Activated CD4-positive, alpha-beta T cell treated with anti-CD3 and anti-CD28 coated beads for 48 hours (primary cell): ENCODE measurements around the gene ARHGEF16.

ENCODE experiments used
- DNase-seq: peaks from one replicate; pipeline ENCODE4 v3.0.0-alpha.2; 2020

The ARHGEF16 gene

DNA sequence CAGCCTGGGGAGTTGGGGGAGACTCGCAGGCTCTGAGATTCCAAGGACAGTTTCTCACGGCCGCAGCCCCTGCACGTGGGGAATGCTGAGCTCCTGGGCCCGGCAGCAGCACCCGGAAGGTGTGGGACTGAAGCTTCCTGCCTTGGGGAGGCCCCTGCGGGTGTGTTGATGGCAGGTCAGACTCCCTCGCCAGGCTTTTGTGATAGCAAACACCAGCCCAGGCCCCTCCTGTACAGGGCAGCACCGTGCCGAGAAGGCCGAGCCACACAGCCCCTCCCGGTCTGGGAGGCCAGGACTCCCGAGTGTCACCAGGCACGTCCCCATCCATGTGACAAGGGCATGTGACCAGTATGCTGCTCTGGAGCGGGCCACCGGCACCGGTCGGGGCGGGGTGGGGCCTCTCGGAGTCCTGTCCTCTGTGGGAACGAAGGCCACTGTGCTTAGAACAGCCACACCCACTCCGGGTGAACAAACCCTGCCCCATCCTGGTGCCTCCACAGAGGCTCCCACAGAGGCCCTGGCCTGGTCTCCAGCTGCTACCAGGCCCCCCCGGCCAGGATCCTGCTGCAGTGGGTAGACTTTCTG is 31.1 kb upstream of the ARHGEF16 start:
- DNase-seq = no peak

DNA sequence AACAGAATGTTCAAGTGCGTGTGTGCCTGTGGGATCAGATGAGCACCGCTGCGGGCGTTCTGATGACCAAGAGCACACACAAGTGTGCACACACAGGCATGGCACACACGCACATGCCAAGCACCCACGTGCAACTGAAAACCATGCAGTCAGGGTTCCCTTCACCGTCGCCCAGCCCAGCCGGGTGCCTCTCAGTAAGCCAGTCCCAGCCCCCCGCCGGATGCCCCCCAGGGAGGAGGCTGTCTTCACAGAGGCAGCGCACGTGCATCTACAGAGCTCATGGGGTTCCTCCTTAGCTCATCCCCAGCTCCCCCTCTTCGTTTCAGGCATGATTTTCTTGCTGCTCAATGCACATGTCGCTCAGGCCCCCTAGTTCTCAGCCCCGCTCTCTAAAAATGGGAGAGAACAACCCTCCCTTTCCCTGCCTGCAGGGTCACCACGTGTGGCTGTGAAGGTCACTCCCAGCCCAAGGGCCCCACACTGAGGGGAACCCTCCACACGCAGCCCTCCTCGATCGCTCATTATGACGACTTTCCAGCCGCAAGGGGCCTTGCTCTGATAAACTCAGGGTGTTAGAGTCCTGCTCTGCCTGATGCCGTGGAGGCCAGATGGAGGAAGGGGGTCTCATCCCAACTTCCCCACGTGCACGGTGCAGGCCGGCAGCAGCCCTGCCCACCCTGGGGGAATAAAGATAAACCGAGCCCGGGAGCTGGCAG is 30.4 kb upstream of the ARHGEF16 start:
- no peak for DNase-seq

DNA sequence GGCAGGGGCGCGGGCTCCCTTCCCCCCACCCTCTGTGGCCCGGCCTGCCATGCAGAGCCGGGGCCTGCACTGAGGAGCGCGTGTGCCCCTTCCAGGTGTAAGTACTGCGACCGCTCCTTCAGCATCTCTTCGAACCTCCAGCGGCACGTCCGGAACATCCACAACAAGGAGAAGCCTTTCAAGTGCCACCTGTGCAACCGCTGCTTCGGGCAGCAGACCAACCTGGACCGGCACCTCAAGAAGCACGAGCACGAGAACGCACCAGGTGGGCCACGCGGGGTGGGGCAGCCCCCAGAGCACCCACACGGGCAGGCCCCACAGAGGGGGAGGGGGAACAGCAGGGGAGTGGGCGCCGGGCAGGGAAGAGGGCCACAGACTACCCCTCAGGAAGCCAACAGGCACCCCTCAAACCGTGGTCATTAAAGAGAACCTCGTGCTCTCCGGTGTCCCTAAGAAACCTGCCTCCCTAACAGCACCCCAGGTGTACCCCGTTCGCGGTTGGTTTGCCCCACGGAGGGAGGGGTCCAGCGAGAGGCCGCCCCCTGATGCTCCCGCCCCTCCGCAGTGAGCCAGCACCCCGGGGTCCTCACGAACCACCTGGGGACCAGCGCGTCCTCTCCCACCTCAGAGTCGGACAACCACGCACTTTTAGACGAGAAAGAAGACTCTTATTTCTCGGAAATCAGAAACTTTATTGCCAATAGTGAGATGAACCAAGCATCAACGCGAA is 28.8 kb upstream of the ARHGEF16 start:
- DNase-seq = no peak

DNA sequence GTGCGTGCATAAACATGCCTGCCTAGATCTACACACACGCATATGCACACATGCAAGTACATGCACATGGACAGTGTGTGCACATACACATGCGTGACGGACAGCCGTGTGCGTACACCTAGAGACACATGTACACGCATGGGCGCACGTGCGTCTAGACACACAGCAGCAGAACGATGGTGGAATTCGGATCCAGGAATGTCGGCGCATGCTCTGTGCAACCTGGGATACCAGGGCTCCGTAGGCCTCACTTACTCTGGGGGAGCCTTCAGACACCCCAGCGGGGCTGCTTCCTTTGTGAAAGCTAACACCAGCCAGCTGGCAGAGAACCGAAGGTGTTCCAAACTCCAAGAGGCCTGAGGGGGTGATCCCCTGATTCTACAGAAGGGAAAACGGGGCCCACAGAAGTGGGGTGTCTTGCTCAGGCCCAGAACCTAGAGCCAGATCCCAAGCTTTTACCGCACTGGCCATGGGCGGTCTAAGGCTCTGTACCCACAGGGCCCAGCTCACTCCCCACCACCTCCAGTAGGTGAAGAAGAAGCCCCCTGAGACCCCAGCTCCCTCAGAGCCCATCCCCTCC is 27.4 kb upstream of the ARHGEF16 start:
- DNase-seq = no peak

DNA sequence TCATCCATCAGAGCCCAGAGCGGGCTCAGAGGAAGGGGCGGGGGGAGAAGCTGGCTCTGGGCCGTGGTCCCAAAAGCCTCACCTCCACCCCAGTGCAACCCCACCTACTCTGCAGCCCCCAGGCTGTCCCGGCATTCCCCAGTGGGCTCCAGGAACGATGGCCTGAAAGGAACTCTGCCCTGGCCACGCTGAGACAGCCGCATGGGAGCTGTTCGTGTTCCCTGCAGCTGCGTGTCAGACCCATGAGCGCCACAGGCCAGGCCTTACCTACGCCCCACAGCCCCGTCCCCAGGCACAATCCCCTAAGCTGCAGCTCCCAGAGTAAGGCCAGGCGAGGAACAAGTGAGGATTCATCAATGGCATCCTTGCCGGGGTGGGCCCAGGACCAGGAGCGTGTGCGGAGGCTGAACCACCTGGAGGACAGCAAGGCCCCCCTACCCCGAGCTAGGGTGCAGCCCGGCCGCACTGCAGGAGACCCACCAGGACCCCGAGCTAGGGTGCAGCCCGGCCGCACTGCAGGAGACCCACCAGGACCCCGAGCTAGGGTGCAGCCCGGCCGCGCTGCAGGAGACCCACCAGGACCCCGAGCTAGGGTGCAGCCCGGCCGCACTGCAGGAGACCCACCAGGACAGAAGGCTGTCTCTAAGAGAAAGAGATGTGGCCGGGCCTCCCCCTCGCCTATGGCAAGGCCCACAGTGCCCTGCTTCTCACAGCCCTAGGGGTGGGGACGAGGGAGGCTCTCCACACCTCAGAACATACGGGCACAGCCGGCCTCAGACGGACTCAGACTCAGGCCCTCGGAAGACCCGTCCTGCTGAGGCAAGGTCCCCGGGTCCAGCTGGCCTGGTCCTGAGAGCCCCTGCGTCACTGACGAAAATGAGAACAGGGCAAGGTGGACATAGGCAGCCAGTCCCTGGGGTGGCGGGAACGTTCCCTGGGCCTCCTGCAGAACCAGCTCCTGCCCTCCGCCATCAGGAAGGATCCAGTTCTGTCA is 26.5 kb upstream of the ARHGEF16 start:
- no peak for DNase-seq

DNA sequence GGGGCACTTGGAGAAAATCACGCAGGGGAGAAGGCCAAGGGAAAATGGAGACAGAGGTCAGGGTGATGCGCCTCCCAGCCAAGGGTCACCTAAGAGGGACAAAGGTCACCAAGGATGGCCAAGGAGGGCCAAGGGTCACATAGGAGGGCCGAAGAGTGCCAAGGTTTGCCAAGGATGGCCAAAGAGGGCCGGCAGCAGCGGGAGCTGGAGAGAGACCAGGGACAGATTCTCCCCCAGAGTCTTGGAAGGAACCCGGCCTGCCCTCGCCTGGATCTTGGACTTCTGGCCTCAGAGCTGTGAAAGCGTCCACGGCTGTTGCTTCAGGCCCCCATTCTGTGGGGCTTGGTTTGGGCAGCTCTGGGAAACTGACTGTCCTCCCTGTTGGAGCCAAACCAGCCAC is 25.6 kb upstream of the ARHGEF16 start:
- DNase-seq = no peak

DNA sequence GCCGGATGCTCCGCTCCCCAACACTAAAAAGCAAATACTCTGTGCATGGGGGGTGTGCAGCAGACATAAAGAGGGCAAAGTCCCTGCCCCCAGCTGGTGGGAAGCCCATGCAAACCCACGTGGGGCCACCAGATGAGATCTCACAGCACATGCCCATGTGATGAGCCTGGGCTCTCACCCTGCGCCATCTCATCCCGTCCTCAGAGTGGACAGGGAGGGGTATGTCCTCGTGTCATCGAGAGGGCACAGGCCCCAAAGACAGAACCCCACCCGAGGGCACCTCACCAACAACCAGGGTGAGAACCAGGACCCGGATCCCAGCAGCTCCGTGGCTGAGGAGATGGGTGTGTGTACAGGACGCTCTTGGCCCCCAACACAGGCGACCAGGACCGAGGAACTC is 25.1 kb upstream of the ARHGEF16 start:
- no peak for DNase-seq

DNA sequence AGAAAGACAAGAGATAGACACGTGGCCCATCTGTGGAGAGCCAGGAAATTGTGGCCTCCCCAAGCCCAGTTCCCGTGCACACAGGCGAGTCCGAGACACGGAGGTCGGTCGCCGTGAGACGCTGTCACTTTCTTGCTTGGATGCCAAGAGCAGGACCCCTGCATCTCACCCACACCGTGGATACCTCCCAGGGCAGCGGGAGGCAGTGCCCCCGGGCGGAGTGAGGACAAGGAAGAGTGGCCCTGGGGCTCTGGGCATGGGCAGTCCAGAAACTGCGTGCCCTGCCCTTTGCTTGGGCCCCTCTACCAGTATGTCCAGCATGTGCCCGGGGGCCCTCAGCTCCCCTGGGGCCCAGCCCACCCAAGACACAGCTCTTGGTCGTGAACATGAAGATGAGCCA is 24.7 kb upstream of the ARHGEF16 start:
- DNase-seq = no peak

DNA sequence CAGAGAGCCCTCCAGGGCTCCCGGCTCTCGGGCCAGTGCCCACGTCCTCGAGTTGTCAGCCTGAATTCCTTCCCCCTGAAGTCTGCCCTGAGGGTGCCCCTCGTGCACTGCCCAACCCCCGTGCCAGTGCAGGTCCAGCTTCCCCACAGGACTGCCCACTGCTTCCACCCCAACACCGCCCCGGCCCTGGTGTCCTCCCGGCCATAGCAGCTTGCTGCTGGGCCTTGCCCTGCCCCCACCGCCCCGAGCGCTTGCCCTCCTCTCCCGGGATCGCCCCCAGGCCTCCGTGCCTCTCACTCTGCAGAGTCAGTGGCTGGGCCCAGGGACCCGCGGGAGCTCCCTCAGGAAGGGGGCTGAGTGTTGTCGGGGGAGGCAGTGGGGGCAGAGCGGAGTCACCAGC is 24.1 kb upstream of the ARHGEF16 start:
- DNase-seq = no peak

DNA sequence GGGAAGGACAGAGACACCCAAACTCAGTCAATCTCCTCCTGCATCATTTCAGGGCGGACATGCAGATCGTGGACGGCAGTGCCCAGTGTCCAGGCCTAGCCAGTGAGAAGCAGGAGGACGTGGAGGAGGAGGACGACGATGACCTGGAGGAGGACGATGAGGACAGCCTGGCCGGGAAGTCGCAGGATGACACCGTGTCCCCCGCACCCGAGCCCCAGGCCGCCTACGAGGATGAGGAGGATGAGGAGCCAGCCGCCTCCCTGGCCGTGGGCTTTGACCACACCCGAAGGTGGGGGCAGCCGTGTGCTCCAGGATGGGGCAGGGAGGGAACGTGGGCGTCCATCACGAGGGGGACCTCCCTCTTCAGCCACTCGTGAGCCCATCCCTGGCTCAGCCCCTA is 23.6 kb upstream of the ARHGEF16 start:
- DNase-seq = no peak

DNA sequence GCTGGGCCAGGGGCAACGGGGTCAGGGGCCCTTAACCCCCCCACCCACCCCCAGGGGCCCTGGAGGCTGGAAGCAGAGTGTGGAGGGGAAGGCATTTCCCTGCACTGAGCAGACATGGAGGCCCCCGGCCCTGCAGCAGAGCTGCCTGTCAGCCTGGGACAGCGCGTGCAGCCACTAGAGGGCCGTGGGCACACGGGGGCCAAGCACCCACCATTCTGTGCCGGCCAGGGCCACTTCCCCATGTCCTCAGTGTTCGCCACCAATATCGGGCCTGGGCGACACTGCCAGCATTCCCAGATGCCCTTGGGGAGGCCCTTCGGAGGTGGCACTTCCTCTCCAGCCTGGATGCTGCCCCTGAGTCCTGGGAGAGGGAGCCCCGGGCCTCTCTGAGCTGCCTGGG is 23.2 kb upstream of the ARHGEF16 start:
- no peak for DNase-seq

DNA sequence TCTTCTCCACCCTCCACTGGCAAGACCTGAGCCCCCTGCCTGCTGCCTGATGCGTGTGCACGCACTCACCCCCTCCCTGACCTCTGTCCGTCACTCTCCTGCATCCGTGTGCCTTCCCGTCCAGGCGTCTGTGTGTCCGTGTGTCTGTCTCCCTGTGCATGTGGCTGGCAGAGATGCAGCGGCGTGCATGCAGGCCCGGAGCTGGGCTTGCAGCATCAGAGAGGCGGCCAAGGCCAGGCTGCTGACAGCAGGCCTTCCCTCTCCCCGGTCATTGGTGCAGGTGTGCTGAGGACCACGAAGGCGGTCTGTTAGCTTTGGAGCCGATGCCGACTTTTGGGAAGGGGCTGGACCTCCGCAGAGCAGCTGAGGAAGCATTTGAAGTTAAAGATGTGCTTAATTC is 22.8 kb upstream of the ARHGEF16 start:
- no peak for DNase-seq

DNA sequence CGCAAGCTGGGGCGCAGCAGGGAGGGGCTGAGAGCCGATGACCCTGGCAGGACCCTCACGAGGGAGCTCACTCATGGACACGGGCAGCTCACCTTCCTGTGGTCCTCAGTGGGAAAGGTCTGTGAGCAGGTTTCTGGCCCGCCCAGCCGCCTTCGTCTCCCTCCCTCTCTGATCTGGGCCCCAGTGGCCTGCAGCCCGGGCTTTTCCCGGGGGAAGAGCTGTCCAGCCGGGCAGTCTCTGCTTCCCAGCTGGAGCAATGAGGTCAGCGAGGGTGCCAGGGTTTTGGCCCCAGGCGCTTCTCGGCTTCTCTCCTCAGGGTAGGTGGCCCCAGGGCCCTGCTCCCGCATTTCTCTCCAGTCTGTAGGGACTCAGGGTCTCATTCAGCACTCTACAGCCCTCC is 22.2 kb upstream of the ARHGEF16 start:
- DNase-seq = no peak

DNA sequence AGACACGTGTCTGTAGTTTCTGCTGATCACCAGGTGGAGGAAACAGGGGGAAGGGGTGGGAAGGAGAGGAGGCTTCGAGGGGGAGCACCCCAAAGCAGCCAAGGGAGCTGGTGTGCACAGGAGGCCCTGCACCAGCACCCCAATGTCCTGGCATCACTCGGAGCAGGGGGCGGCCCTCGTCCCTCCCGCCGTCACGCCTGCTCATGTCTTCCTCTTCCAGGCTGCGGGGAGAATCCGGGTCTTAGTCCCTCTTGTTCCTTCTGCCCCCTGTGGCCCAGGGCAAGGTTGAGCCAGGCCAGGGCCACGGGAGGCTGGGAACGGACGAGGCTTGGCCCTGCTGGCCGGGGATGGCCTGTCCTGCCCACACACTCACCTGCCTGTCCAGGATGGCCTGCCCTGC is 21.4 kb upstream of the ARHGEF16 start:
- no peak for DNase-seq

DNA sequence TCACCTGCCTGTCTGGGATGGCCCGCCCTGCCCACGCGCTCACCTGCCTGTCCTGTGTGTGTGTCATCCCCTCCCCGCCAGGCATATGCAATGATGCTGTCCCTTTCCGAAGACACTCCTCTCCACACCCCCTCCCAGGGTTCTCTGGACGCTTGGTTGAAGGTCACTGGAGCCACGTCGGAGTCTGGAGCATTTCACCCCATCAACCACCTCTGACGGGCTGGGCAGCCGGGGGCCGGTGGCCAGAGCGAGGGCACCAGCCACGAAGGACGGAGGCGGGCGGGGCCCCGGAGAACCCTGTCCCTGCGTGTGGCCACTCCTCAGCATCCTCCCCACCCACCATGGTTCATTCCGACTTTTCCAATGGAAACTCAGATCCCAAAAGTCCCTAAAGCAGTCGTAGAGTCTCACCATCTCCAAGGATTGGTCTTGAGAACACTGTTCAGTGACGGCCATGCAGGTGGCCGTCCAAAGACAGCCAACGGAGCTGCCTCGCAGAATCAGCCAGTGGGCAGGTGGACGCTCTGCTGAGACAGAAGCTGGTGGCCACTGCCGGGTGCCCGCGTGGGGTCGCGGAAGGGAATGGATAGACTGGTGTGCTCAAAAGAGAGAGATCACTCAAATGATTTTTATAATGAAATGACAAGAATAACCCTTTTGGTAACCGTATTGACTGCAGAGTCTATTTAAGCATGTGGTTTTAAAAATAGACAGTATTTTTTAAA is 20.7 kb upstream of the ARHGEF16 start:
- no peak for DNase-seq

DNA sequence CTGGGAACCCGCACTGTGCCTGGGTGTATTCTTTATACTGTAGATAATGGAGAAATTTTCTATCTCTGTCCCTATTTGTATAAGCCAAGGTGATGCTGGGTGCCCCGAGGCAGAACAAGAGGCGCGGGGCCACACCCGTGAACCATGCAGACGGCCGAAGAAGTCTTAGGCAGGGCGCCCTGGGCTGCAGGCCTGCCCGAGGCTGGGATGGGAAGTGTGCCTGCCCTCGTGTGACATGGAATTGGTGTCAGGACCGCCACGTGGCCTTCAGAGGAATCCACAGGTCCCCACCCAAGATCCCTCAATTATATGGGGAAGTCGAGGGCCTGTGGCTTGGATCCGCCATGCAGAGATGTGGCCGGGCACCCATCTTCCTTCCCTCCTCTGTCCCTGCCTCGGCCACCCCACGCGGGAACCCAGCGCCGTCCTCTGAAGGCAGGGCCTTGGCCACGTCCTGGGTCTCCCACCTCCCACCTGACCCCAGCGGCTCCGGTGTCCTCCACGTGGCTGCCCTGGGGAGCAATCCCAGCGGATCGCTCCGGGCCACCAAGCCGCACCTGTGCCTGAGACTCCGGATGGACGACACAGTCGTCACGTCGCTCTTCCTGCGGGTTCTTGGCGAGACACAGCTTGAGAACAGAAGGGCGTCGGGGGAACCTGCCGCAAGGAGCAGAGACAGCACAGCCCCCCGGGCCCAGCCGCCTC is 19.9 kb upstream of the ARHGEF16 start:
- no peak for DNase-seq

DNA sequence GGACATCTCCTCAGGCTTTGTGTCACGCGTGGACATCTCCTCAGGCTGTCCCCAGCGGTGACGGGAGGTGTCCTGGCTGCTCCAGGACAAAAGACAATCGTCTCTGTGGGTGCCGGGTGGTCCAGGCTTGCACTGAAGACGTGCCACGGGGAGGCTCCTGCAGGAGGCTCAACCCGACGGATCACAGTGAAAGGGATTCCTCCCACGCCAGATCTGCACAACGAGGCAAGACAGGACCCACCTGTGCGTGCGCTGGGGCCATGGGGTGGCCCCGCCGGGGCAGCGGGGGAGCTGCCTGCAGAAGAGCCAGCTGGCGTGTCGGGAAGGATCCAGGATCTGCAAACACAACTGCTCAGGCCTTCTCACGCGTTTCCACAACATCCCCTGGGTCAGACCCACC is 18.8 kb upstream of the ARHGEF16 start:
- no peak for DNase-seq

DNA sequence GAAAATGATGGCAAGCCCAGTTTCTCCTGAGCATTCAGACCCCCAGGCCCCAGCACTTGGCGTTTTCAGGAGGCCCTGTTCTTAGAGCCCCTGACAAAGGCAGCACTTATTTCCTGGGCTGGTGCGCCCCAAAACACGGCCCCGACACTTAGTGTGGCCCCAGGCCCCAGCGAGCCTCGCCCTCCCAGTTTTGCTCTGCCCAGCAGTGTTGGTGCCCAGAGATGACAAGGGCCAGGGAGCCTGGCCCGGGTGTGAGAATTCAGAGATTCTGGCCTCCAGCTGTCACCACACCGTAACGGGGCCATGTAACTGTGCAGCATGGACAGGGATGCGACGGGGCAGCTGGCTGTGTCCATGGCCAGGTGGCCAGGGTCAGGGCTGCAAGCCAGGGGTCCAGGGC is 18.0 kb upstream of the ARHGEF16 start:
- no peak for DNase-seq

DNA sequence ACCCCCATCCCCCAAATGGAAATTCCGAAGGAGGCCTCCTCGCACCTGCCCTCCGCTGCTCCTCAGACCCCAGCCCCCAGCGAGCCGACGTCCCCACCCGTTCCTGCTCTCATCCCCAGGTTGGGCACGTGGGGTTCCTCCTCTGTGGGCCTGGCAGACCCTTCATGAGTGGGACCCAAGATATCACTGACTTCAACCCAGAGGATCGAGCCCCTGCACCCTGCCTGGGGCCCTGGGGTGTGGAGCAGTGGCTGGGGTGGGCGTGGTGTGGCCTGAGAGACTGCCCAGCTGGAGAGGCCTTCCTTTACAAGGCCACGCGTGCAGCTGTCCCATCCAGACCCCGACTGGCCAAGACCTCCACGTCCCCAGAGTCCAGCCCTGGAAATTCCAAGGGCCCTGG is 17.6 kb upstream of the ARHGEF16 start:
- DNase-seq = no peak

DNA sequence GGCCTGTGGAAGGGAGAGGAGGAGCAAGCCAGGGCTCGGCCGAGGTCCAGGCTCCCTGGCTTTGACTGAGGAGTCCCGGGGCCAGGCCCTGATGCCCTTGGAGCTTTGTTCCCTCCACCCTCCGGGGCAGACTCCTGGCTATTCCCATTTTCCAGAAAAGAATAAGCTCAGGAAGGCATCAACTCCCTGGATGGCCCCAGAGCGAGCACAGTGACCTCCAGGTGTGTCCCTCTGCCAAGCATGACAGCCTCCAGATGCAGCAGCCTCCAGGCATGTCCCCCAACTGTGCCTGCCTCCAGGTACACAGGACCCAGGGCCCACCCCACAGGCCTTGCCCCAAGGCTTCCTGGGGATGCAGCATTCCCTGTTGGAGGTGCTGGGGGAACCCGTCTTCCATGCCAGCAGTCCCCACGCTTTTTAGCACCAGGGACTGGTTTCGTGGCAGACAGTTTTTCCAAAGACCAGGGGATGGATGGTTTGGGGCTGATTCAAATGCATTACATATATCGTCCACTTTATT is 15.7 kb upstream of the ARHGEF16 start:
- DNase-seq = no peak
